ENCODE data around the gene RIPPLY1. TPM values are rescaled to one million over a fixed set of nuclear protein-coding genes. Genes with fewer than 3 reads are reported as not detected.

Gene RIPPLY1
- total RNA-seq, 1 experiment from 2014 or later, result 0.27 TPM

DNA sequence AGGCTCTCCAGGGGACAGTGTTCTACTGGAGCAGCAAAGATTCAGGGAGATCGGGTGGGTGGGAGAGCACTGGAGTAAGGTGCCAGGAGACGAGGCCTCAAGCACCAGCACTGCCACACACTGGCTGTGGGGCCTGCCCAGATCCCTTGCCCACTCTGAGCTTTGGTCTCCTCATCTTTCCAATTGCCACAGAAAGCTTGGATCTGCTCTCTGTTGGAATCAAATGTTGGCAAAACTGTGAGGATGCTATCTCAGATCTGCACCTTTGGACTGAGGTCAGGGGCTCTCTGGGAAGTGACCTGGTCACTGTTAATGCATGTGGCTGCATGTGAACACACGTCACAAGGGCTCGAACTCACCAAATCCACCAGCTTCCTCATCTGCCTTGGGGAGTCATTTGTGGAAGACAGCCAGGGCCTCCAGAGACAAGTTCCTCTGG lies 1.3 kb downstream of the RIPPLY1 start:
- Histone ChIP-seq H3K4me1 (ENCODE audit: control insufficient read depth in 1 of 2, insufficient read depth in 2 of 2, low read length in 2 of 2) (peaks cover 5 to 21% of the 10 kb centered on the region in 2 experiments; a peak in 3 of 4 replicates), H3K4me3 (replicated peaks in 1 of 2; ENCODE audit: low read depth in 1 of 2, low read length in 2 of 2) (no peak overlapping the region), H3K9me3 (ENCODE audit: control insufficient read depth in 1 of 2, insufficient read depth in 1 of 2, low read depth in 1 of 2, low read length in 2 of 2) (no peaks in the 10 kb centered on the region), H4K20me1 (ENCODE audit: insufficient read depth) (no peaks in the 10 kb centered on the region), H3K79me2 (ENCODE audit: insufficient read depth, low read length) (no peaks in the 10 kb centered on the region), H2AFZ (ENCODE audit: low read depth, low read length, poor library complexity, severe bottlenecking) (no peak overlapping the region), H3K36me3 (ENCODE audit: control insufficient read depth in 1 of 2, insufficient read depth in 2 of 2, low read length in 2 of 2) (no peaks in the 10 kb centered on the region), H3K9me2 (ENCODE audit: insufficient read depth) (no peaks in the 10 kb centered on the region), H3K27me3 (ENCODE audit: insufficient read depth, low read length) (no peaks in the 10 kb centered on the region), H3K9ac (ENCODE audit: low read length) (no peak overlapping the region), H3K4me2 (ENCODE audit: low read length) (no peak overlapping the region), H3K27ac (ENCODE audit: low read depth, low read length) (no peak overlapping the region)
- ATAC-seq (no peak), DNase-seq (ENCODE audit: low read depth, low spot score) (no peak)
- RAD21 ChIA-PET (ENCODE audit: low non-redundant PET in 1 of 2, low total read pairs in 2 of 2, uncharacterized antibody in 2 of 2, unreplicated experiment in 2 of 2), result no interaction called here
- no TSS peak for BruUV-seq (replicated peaks)
- TF ChIP-seq EZH2 (IDR thresholded peaks at IDR 0.05) (no peak), FOSL1 (IDR thresholded peaks at IDR 0.05; ENCODE audit: low read depth) (no peak), EZH2phosphoT487 (IDR thresholded peaks at IDR 0.05; ENCODE audit: borderline replicate concordance) (no peak), EGR1 (IDR thresholded peaks at IDR 0.05; ENCODE audit: low read depth) (no peak), POLR2A (IDR thresholded peaks at IDR 0.05; ENCODE audit: borderline replicate concordance, extremely low read depth, insufficient read depth, insufficient read length) (no peak), CBX3 (IDR thresholded peaks at IDR 0.05; ENCODE audit: low read depth) (no peak), SRF (IDR thresholded peaks at IDR 0.05; ENCODE audit: low read depth) (no peak), TCF7L2 (IDR thresholded peaks at IDR 0.05; ENCODE audit: borderline replicate concordance, extremely low read depth, insufficient read depth, insufficient read length) (no peak), JUND (IDR thresholded peaks at IDR 0.05) (no peak), SP1 (IDR thresholded peaks at IDR 0.05; ENCODE audit: low read depth) (no peak), YY1 (IDR thresholded peaks at IDR 0.05; ENCODE audit: extremely low read depth, insufficient replicate concordance, low read depth, low read length) (no peak)
- TF ChIP-seq, protein P1, sequence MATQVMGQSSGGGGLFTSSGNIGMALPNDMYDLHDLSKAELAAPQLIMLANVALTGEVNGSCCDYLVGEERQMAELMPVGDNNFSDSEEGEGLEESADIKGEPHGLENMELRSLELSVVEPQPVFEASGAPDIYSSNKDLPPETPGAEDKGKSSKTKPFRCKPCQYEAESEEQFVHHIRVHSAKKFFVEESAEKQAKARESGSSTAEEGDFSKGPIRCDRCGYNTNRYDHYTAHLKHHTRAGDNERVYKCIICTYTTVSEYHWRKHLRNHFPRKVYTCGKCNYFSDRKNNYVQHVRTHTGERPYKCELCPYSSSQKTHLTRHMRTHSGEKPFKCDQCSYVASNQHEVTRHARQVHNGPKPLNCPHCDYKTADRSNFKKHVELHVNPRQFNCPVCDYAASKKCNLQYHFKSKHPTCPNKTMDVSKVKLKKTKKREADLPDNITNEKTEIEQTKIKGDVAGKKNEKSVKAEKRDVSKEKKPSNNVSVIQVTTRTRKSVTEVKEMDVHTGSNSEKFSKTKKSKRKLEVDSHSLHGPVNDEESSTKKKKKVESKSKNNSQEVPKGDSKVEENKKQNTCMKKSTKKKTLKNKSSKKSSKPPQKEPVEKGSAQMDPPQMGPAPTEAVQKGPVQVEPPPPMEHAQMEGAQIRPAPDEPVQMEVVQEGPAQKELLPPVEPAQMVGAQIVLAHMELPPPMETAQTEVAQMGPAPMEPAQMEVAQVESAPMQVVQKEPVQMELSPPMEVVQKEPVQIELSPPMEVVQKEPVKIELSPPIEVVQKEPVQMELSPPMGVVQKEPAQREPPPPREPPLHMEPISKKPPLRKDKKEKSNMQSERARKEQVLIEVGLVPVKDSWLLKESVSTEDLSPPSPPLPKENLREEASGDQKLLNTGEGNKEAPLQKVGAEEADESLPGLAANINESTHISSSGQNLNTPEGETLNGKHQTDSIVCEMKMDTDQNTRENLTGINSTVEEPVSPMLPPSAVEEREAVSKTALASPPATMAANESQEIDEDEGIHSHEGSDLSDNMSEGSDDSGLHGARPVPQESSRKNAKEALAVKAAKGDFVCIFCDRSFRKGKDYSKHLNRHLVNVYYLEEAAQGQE (IDR thresholded peaks at IDR 0.05; ENCODE audit: low read depth), result no peak
- TF ChIP-seq, protein P2, sequence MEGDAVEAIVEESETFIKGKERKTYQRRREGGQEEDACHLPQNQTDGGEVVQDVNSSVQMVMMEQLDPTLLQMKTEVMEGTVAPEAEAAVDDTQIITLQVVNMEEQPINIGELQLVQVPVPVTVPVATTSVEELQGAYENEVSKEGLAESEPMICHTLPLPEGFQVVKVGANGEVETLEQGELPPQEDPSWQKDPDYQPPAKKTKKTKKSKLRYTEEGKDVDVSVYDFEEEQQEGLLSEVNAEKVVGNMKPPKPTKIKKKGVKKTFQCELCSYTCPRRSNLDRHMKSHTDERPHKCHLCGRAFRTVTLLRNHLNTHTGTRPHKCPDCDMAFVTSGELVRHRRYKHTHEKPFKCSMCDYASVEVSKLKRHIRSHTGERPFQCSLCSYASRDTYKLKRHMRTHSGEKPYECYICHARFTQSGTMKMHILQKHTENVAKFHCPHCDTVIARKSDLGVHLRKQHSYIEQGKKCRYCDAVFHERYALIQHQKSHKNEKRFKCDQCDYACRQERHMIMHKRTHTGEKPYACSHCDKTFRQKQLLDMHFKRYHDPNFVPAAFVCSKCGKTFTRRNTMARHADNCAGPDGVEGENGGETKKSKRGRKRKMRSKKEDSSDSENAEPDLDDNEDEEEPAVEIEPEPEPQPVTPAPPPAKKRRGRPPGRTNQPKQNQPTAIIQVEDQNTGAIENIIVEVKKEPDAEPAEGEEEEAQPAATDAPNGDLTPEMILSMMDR (IDR thresholded peaks at IDR 0.05 in 2 of 3, conservative IDR thresholded peaks at IDR 0.05 in 1 of 3; ENCODE audit: borderline replicate concordance in 1 of 3, insufficient read depth in 1 of 3, low read depth in 2 of 3, low read length in 2 of 3), result no peak
- POLR2A ChIA-PET, result no interaction called here
- CTCF ChIA-PET, result no interaction called here
- intact Hi-C loops (cut with micrococcal nuclease), result no loop called here

Data from HCT116 (cell line).